Right lobe of liver (tissue), 4 donors: ENCODE results near the gene TEX19.

Experiments used
- CTCF ChIP-seq, 4 donors: fragments of 200-600 bp in 3 of 4; fragments of 450-650 bp in 1 of 4; IDR thresholded peaks; one replicate each; pipeline versions ENCODE4 v1.5.1 to v1.8.0; 2016 to 2022; ENCODE audit warnings: antibody characterized with exemption in 4 of 4, mild to moderate bottlenecking in 2 of 4
- POLR2A ChIP-seq: fragments of 450-650 bp; IDR thresholded peaks from one replicate; pipeline ENCODE4 v1.6.1; 2017; ENCODE audit warnings: antibody characterized with exemption, mild to moderate bottlenecking
- donor health status: DM: no; HTN: no; CAD: no.
- donor health status: DM: no; HTN: no; CAD: no.
- donor health status: DM: no; HTN: yes; CAD: no.

- TF ChIP-seq CTCF (IDR thresholded peaks at IDR 0.05) (no peak), POLR2A (peak; percentile 39)
Measured at GRCh38 chr17:82328141-82328993, 30.7 kb upstream of the TEX19 start.
